ENCODE data around the gene RND1. TPM values are rescaled to one million over a fixed set of nuclear protein-coding genes. Genes with fewer than 3 reads are reported as not detected.

Gene RND1
- total and polyA plus RNA-seq, 2 of the 13 experiments (the other 11 are each of a cell fraction or from before 2014, with no cell fraction given): 1.8 to 1.9 TPM

DNA sequence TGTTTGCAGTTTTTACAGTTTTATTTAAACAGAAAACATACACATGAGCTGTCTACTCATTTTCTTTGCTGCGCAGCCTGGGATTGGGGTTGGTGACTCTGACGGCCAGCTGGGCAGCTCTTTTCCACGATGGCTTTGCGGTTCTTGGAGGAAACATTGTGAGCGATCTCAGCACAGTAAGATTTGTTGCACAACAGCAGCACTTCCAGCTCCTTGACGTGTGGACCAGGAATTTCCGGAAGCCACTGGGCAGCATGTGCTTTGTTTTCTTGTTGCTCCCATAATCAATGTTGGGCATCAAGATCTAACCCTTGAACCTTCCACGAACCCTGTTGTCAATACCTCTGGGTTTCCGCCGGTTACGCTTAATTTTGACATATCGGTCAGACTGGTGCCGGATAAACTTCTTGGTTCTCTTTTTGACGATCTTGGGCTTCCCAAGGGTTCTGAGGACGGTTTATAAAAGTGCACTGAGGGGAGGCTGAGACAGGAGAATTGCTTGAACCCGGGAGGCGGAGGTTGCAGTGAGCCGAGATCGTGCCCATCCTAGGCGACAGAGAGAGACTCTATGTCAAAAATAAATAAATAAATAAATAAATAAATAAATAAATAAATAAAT lies 37.8 kb upstream of the RND1 start (continued):
- TF ChIP-seq ZNF510 (CRISPR knock-in tag; IDR thresholded peaks at IDR 0.05; ENCODE audit: low read depth) (no peak), FLYWCH1 (CRISPR knock-in tag; IDR thresholded peaks at IDR 0.05) (no peak), SIX4 (CRISPR knock-in tag; IDR thresholded peaks at IDR 0.05) (no peak), MTA1 (CRISPR knock-in tag; IDR thresholded peaks at IDR 0.05; ENCODE audit: borderline replicate concordance) (no peak), SNRNP70 (IDR thresholded peaks at IDR 0.05; ENCODE audit: low read depth, low read length) (no peak), ZNF44 (CRISPR knock-in tag; IDR thresholded peaks at IDR 0.05) (no peak), ZNF143 (CRISPR knock-in tag; IDR thresholded peaks at IDR 0.05) (no peak)
- TF ChIP-seq, protein P1, sequence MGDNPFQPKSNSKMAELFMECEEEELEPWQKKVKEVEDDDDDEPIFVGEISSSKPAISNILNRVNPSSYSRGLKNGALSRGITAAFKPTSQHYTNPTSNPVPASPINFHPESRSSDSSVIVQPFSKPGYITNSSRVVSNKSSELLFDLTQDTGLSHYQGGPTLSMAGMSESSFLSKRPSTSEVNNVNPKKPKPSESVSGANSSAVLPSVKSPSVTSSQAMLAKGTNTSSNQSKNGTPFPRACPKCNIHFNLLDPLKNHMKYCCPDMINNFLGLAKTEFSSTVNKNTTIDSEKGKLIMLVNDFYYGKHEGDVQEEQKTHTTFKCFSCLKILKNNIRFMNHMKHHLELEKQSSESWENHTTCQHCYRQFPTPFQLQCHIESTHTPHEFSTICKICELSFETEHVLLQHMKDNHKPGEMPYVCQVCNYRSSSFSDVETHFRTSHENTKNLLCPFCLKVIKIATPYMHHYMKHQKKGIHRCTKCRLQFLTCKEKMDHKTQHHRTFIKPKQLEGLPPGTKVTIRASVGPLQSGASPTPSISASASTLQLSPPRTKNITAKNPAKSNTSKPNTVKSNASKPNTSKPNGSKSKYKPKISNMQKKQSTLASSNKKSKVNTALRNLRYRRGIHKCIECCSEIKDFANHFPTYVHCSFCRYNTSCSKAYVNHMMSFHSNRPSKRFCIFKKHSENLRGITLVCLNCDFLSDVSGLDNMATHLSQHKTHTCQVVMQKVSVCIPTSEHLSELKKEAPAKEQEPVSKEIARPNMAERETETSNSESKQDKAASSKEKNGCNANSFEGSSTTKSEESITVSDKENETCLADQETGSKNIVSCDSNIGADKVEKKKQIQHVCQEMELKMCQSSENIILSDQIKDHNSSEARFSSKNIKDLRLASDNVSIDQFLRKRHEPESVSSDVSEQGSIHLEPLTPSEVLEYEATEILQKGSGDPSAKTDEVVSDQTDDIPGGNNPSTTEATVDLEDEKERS (CRISPR knock-in tag; IDR thresholded peaks at IDR 0.05): no peak
- TF ChIP-seq, protein P2, sequence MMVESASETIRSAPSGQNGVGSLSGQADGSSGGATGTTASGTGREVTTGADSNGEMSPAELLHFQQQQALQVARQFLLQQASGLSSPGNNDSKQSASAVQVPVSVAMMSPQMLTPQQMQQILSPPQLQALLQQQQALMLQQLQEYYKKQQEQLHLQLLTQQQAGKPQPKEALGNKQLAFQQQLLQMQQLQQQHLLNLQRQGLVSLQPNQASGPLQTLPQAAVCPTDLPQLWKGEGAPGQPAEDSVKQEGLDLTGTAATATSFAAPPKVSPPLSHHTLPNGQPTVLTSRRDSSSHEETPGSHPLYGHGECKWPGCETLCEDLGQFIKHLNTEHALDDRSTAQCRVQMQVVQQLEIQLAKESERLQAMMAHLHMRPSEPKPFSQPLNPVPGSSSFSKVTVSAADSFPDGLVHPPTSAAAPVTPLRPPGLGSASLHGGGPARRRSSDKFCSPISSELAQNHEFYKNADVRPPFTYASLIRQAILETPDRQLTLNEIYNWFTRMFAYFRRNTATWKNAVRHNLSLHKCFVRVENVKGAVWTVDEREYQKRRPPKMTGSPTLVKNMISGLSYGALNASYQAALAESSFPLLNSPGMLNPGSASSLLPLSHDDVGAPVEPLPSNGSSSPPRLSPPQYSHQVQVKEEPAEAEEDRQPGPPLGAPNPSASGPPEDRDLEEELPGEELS (CRISPR knock-in tag; IDR thresholded peaks at IDR 0.05): peak; percentile 41
- TF ChIP-seq, protein P3, sequence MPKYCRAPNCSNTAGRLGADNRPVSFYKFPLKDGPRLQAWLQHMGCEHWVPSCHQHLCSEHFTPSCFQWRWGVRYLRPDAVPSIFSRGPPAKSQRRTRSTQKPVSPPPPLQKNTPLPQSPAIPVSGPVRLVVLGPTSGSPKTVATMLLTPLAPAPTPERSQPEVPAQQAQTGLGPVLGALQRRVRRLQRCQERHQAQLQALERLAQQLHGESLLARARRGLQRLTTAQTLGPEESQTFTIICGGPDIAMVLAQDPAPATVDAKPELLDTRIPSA (CRISPR knock-in tag; IDR thresholded peaks at IDR 0.05; ENCODE audit: borderline replicate concordance): no peak
- TF ChIP-seq, protein P4, sequence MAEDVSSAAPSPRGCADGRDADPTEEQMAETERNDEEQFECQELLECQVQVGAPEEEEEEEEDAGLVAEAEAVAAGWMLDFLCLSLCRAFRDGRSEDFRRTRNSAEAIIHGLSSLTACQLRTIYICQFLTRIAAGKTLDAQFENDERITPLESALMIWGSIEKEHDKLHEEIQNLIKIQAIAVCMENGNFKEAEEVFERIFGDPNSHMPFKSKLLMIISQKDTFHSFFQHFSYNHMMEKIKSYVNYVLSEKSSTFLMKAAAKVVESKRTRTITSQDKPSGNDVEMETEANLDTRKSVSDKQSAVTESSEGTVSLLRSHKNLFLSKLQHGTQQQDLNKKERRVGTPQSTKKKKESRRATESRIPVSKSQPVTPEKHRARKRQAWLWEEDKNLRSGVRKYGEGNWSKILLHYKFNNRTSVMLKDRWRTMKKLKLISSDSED (CRISPR knock-in tag; IDR thresholded peaks at IDR 0.05): no peak
- TF ChIP-seq, protein P5, sequence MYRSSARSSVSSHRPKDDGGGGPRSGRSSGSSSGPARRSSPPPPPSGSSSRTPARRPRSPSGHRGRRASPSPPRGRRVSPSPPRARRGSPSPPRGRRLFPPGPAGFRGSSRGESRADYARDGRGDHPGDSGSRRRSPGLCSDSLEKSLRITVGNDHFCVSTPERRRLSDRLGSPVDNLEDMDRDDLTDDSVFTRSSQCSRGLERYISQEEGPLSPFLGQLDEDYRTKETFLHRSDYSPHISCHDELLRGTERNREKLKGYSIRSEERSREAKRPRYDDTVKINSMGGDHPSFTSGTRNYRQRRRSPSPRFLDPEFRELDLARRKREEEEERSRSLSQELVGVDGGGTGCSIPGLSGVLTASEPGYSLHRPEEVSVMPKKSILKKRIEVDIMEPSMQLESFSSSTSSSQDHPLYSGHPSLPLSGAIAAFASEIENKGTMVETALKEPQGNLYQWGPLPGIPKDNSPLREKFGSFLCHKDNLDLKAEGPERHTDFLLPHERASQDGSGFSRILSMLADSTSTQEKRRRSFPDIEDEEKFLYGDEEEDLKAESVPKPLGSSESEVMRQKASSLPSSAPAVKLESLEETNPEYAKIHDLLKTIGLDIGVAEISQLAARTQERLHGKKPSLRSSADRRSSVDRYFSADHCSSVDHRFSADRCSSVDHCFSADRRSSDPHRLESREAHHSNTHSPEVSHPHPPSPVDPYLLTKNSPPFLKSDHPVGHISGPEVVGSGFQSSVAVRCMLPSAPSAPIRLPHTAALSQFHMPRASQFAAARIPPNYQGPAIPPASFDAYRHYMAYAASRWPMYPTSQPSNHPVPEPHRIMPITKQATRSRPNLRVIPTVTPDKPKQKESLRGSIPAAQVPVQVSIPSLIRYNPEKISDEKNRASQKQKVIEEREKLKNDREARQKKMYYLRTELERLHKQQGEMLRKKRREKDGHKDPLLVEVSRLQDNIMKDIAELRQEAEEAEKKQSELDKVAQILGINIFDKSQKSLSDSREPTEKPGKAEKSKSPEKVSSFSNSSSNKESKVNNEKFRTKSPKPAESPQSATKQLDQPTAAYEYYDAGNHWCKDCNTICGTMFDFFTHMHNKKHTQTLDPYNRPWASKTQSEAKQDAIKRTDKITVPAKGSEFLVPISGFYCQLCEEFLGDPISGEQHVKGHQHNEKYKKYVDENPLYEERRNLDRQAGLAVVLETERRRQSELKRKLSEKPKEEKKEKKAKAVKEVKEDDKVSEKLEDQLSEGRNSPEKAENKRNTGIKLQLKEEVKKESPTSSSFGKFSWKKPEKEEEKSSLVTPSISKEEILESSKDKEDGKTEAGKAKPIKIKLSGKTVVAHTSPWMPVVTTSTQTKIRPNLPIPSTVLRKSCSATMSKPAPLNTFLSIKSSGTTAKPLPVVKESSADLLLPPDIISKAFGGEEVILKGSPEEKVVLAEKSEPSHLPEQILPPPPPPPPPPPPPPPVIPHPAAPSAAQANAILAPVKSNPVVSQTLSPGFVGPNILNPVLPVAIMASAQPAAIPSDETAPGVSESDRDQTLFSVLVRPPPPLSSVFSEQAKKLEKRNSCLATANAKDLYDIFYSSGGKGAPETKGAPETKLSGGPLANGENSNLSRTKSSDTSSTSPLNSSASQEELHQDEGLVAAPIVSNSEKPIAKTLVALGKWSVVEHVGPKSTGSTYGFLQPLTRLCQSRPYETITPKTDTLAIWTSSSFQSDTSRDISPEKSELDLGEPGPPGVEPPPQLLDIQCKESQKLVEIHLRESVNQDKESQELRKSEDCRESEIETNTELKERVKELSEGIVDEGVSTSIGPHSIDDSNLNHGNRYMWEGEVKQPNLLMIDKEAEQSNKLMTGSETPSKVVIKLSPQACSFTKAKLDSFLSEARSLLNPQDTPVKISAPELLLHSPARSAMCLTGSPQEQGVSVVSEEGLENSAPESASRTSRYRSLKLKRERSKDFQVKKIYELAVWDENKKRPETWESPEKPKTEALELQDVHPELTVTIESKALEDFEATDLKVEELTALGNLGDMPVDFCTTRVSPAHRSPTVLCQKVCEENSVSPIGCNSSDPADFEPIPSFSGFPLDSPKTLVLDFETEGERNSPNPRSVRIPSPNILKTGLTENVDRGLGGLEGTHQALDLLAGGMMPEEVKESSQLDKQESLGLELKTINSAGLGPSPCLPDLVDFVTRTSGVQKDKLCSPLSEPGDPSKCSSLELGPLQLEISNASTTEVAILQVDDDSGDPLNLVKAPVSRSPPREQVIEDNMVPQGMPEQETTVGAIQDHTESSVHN (CRISPR knock-in tag; IDR thresholded peaks at IDR 0.05): no peak
- TF ChIP-seq, protein P6, sequence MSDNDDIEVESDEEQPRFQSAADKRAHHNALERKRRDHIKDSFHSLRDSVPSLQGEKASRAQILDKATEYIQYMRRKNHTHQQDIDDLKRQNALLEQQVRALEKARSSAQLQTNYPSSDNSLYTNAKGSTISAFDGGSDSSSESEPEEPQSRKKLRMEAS (IDR thresholded peaks at IDR 0.05): 0 out of 2 replicates have a peak, but pooled peaks have one; percentile 17

Measured in HepG2 (cell line).